Germinal center (tissue), 1 donor: ENCODE measurements around the gene RBM38.

Experiments
- DNase-seq: peaks from one replicate; pipeline ENCODE4 v3.0.0; 2012; ENCODE audit warnings: mixed read lengths, low spot score

RBM38 gene

GRCh38 chr20:57437672-57438330 is 46.6 kb downstream of the RBM38 start:
- DNase-seq: no peak

- DNase-seq: no peak
Observed at GRCh38 chr20:57438552-57438951, 47.4 kb downstream of the RBM38 start.

GRCh38 chr20:57439432-57439831 is 48.2 kb downstream of the RBM38 start:
- DNase-seq: no peak

GRCh38 chr20:57439993-57440392 is 48.8 kb downstream of the RBM38 start:
- DNase-seq: no peak

- no peak for DNase-seq
Observed at GRCh38 chr20:57440678-57441509, 49.7 kb downstream of the RBM38 start.

GRCh38 chr20:57441510-57442154 is 50.4 kb downstream of the RBM38 start:
- DNase-seq: no peak

GRCh38 chr20:57442158-57442887 is 51.1 kb downstream of the RBM38 start:
- DNase-seq: no peak

GRCh38 chr20:57442888-57443239 is 51.7 kb downstream of the RBM38 start:
- no peak for DNase-seq

- no peak for DNase-seq
Observed at GRCh38 chr20:57443349-57444265, 52.4 kb downstream of the RBM38 start.

- no peak for DNase-seq
Observed at GRCh38 chr20:57444394-57445048, 53.3 kb downstream of the RBM38 start.

- DNase-seq: no peak
Observed at GRCh38 chr20:57445298-57445697, 54.1 kb downstream of the RBM38 start.

- no peak for DNase-seq
Observed at GRCh38 chr20:57445774-57446173, 54.6 kb downstream of the RBM38 start.

- no peak for DNase-seq
Observed at GRCh38 chr20:57448764-57449354, 57.7 kb downstream of the RBM38 start.

- no peak for DNase-seq
Observed at GRCh38 chr20:57449398-57450354, 58.5 kb downstream of the RBM38 start.

GRCh38 chr20:57450419-57450818 is 59.2 kb downstream of the RBM38 start:
- DNase-seq: peak; percentile 83

- DNase-seq: peak; percentile 30
Observed at GRCh38 chr20:57450931-57451330, 59.7 kb downstream of the RBM38 start.

GRCh38 chr20:57451431-57451794 is 60.2 kb downstream of the RBM38 start:
- DNase-seq: no peak

GRCh38 chr20:57451795-57452661 is 60.8 kb downstream of the RBM38 start:
- DNase-seq: peak; percentile 40
